GM23338 (cell line): ENCODE measurements around the gene FBLN1. TPM values are rescaled to one million over a fixed set of nuclear protein-coding genes. Genes with fewer than 3 reads are reported as not detected.
A peak's percentile ranks its signal among the peaks of the same experiment; 100 is the strongest.

Source experiments
- ATAC-seq: fragments of 200-7000 bp; cut with Tn5 transposase; 3 replicates; pipeline ENCODE4 v1.9.1; 2020
- DNase-seq: peaks from one replicate; pipeline ENCODE4 v3.0.0-alpha.2; 2015; ENCODE audit warnings: low spot score
- H2AFZ ChIP-seq: fragments of 200-600 bp; sonication (generic); 2 replicates; pipeline ENCODE4 v1.8.0; 2016; ENCODE audit warnings: antibody characterized with exemption, mild to moderate bottlenecking, moderate library complexity
- H3F3A ChIP-seq: fragments of 200-600 bp; sonication (generic); replicated peaks from 2 replicates; pipeline ENCODE4 v1.8.0; 2017; ENCODE audit warnings: antibody characterized with exemption, mixed run types, low read depth
- H3K27ac ChIP-seq: fragments of 200-600 bp; sonication (generic); 2 replicates; pipeline ENCODE4 v1.6.1; 2016; ENCODE audit warnings: low read depth
- H3K27me3 ChIP-seq: fragments of 200-600 bp; sonication (generic); 2 replicates; pipeline ENCODE4 v1.8.0; 2016; ENCODE audit warnings: mild to moderate bottlenecking, mixed run types, moderate library complexity; ENCODE audit not compliant: insufficient read depth
- H3K36me3 ChIP-seq: fragments of 200-600 bp; sonication (generic); 2 replicates; pipeline ENCODE4 v1.8.0; 2016; ENCODE audit warnings: mild to moderate bottlenecking; ENCODE audit not compliant: insufficient read depth
- H3K4me1 ChIP-seq: fragments of 200-600 bp; sonication (generic); 2 replicates; pipeline ENCODE4 v1.8.0; 2016; ENCODE audit warnings: mild to moderate bottlenecking, moderate library complexity; ENCODE audit not compliant: insufficient read depth
- H3K4me2 ChIP-seq: fragments of 200-600 bp; sonication (generic); 2 replicates; pipeline ENCODE4 v1.7.1; 2017; ENCODE audit warnings: mixed run types
- H3K4me3 ChIP-seq: fragments of 200-600 bp; sonication (generic); 2 replicates; pipeline ENCODE4 v1.6.1; 2016; ENCODE audit warnings: mixed run types
- H3K79me2 ChIP-seq: fragments of 200-600 bp; sonication (generic); replicated peaks from 2 replicates; pipeline ENCODE4 v1.8.0; 2017; ENCODE audit warnings: mild to moderate bottlenecking; ENCODE audit not compliant: insufficient read depth
- H3K9me2 ChIP-seq: fragments of 200-600 bp; sonication (generic); 2 replicates; pipeline ENCODE4 v1.8.0; 2017; ENCODE audit not compliant: insufficient read depth
- H4K20me1 ChIP-seq: fragments of 200-600 bp; sonication (generic); replicated peaks from 2 replicates; pipeline ENCODE4 v1.8.0; 2017; ENCODE audit warnings: mild to moderate bottlenecking; ENCODE audit not compliant: insufficient read depth
- H3K27ac Mint-ChIP-seq: 2 replicates; pipeline ENCODE4 v1.8.0; 2020; ENCODE audit warnings: inconsistent platforms, mild to moderate bottlenecking, moderate library complexity, mixed read lengths
- H3K27me3 Mint-ChIP-seq: 3 replicates; pipeline ENCODE4 v1.8.0; 2022; ENCODE audit warnings: low read depth, mild to moderate bottlenecking, moderate library complexity, mixed read lengths, inconsistent platforms; ENCODE audit not compliant: insufficient read depth, poor library complexity
- H3K36me3 Mint-ChIP-seq: 3 replicates; pipeline ENCODE4 v1.8.0; 2021; ENCODE audit warnings: low read depth, mild to moderate bottlenecking, inconsistent platforms, moderate library complexity, mixed read lengths
- H3K4me1 Mint-ChIP-seq: 3 replicates; pipeline ENCODE4 v1.8.0; 2020; ENCODE audit warnings: mild to moderate bottlenecking, inconsistent platforms, mixed read lengths
- H3K4me3 Mint-ChIP-seq: 3 replicates; pipeline ENCODE4 v1.8.0; 2021; ENCODE audit warnings: moderate library complexity, mild to moderate bottlenecking, inconsistent platforms, mixed read lengths
- H3K9me3 Mint-ChIP-seq: 3 replicates; pipeline ENCODE4 v1.8.0; 2020; ENCODE audit warnings: moderate library complexity, mild to moderate bottlenecking, inconsistent platforms, mixed read lengths
- CREB1 ChIP-seq: fragments of 250-450 bp; sonication (Bioruptor Pico); IDR thresholded peaks from 2 replicates; pipeline ENCODE4 v1.5.0; 2020; ENCODE audit warnings: low read depth, mild to moderate bottlenecking, moderate library complexity
- EZH2phosphoT487 ChIP-seq: fragments of 200-600 bp; sonication (generic); IDR thresholded peaks from one replicate; pipeline ENCODE4 v1.8.1; 2018; ENCODE audit warnings: antibody characterized with exemption; ENCODE audit not compliant: unreplicated experiment
- NANOG ChIP-seq: IDR thresholded peaks from 2 replicates; pipeline ENCODE4 v1.6.1; 2016; ENCODE audit warnings: antibody characterized with exemption, borderline replicate concordance
- REST ChIP-seq: IDR thresholded peaks from one replicate; pipeline ENCODE4 v1.6.1; 2018; ENCODE audit warnings: antibody characterized with exemption; ENCODE audit not compliant: unreplicated experiment
- ZNF114 ChIP-seq: fragments of 250-450 bp; sonication (Bioruptor Pico); IDR thresholded peaks from 2 replicates; pipeline ENCODE4 v1.5.0; 2020; ENCODE audit warnings: mild to moderate bottlenecking, moderate library complexity
- ZNF462 ChIP-seq: fragments of 250-450 bp; sonication (Bioruptor Pico); IDR thresholded peaks from 2 replicates; pipeline ENCODE4 v1.5.0; 2020; ENCODE audit warnings: mild to moderate bottlenecking, moderate library complexity
- polyA plus RNA-seq: library from polyadenylated mRNA; unstranded; fragments of >200 nt; fragmentation: Nextera tagmentation; extraction: Ambion mirVana; gene quantifications from 2 replicates; pipeline ENCODE4 v1.2.1, GENCODE V29; 2016
- total RNA-seq: library from RNA; depleted of rRNA; stranded (reverse); fragments of >200 nt; shearing (Covaris generic); gene quantifications from 2 replicates; pipeline ENCODE4 v1.2.3, GENCODE V29; 2014

Gene FBLN1
- total and polyA plus RNA-seq, 2 experiments from 2014 or later = 90.1 to 137 TPM

- no peak for ATAC-seq
- peaks cover 11% of the 10 kb centered on the region; the same call in 1 of the 2 replicates for H3K36me3 ChIP-seq
- no peaks in the 10 kb centered on the region for H3K9me3 Mint-ChIP-seq
- H3K27ac ChIP-seq = no peak overlapping the region
- no peak overlapping the region for H3K4me2 ChIP-seq
- no peak for DNase-seq
- TF ChIP-seq CREB1 (CRISPR knock-in tag) (no peak), ZNF114 (no peak), EZH2phosphoT487 (no peak)
- H3K27me3 Mint-ChIP-seq = peaks cover 2% of the 10 kb centered on the region
- no peak overlapping the region for H2AFZ ChIP-seq
- peaks cover 12% of the 10 kb centered on the region for H3K4me1 Mint-ChIP-seq
- no peak overlapping the region for H3K4me3 ChIP-seq
- H3K4me1 ChIP-seq = peaks cover 3% of the 10 kb centered on the region
- no peak overlapping the region for H3K27ac Mint-ChIP-seq
- no peaks in the 10 kb centered on the region for H3K9me2 ChIP-seq
- peaks cover 60% of the 10 kb centered on the region for H3K36me3 Mint-ChIP-seq
- no peaks in the 10 kb centered on the region for H3K79me2 ChIP-seq
- H3F3A ChIP-seq = no peaks in the 10 kb centered on the region
- H4K20me1 ChIP-seq = no peaks in the 10 kb centered on the region
- H3K4me3 Mint-ChIP-seq = no peak overlapping the region
- no peaks in the 10 kb centered on the region for H3K27me3 ChIP-seq
Measured at GRCh38 chr22:45550891-45551290, 48.2 kb downstream of the FBLN1 start.

GRCh38 chr22:45551310-45552016 lies 48.8 kb downstream of the FBLN1 start:
- Histone ChIP-seq H3K27ac (0 out of 2 replicates have a peak overlapping the region, but pooled peaks have one; percentile 9), H2AFZ (no peak overlapping the region), H3K36me3 (peaks cover 11% of the 10 kb centered on the region; the same call in 1 of the 2 replicates), H3F3A (no peaks in the 10 kb centered on the region), H3K79me2 (no peaks in the 10 kb centered on the region), H3K4me3 (no peak overlapping the region), H3K9me2 (no peaks in the 10 kb centered on the region), H3K27me3 (no peaks in the 10 kb centered on the region), H3K4me1 (peaks cover 3% of the 10 kb centered on the region), H3K4me2 (no peak overlapping the region), H4K20me1 (no peaks in the 10 kb centered on the region)
- peaks cover 2% of the 10 kb centered on the region for H3K27me3 Mint-ChIP-seq
- DNase-seq = no peak
- peak overlapping the region; percentile 60 for H3K27ac Mint-ChIP-seq
- peaks cover 64% of the 10 kb centered on the region for H3K36me3 Mint-ChIP-seq
- TF ChIP-seq REST (no peak), ZNF462 (no peak), NANOG (no peak)
- no peak overlapping the region for H3K4me3 Mint-ChIP-seq
- no peak for ATAC-seq
- H3K9me3 Mint-ChIP-seq = no peaks in the 10 kb centered on the region
- peaks cover 12% of the 10 kb centered on the region for H3K4me1 Mint-ChIP-seq
